Right renal pelvis (tissue), 4 donors: ENCODE results near the gene DPH5. TPM values are rescaled to one million over a fixed set of nuclear protein-coding genes. Genes with fewer than 3 reads are reported as not detected.
A peak's percentile ranks its signal among the peaks of the same experiment; 100 is the strongest.
"Not testable (repeated sequence)": the region's sequence is repeated elsewhere in the genome, so short reads cannot be mapped to it uniquely, and the experiment has no call there.

Source experiments
- DNase-seq, 4 donors: peaks; one replicate each; pipeline ENCODE4 v3.0.0-alpha.2; 2013; ENCODE audit warnings: low read depth in 4 of 4, low spot score in 3 of 4, missing footprints in 1 of 4
- polyA plus RNA-seq, 4 donors: library from polyadenylated mRNA; unstranded; fragments of 120-200 nt; gene quantifications; one replicate each; pipeline ENCODE4 v1.2.1, GENCODE V29; 2013; ENCODE audit not compliant: insufficient read length in 4 of 4

DPH5 gene
- 10 to 100 TPM; 57.0 to 62.4 (median 60.2) TPM for polyA plus RNA-seq

DNA sequence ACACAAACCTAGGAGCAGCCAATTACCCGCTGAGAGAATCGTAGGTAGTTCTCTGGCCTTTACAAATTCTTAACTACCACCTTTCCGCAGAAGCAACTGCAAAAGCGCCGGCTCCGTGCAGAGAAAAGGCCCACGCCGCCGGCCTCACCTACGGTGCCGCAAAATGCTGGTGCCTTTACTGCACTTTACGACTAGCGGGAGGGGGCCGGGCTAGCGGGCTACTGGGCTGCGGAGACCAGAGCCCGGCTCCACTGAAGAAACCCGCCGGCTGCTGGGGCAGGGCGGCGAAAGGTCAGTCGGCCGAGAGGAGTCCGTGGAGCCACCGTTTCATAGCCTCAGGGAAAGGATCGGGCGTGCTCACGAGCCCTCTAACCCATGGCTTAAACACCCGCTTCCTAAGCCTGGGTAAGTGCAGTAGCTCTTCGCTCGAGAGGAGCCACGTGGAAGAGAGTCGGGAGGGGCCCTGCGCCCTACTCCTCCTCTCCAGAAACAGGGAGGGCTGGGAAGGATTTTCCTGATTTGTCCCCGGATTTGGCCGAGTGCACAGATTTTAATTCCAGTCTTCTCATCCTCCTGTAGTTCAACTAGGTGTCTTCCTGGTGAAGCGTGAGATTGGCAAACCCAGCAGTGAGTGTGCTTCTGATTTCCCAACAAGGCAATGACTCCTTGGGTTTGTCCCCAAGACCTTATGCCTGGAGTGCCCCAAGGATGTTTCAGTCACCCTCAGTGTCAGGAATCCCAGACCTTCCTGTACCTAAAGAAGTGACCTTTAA, at the start of gene DPH5:
Gene DPH5, minus strand, starts transcription at position 128 of the 773 bp plus-strand sequence. CDS start 341 bp downstream, outside the sequence.
- peak; percentile 72 to 78 (median 77) for DNase-seq

- no peak for DNase-seq
Measured at GRCh38 chr1:101073836-101074235, 48.3 kb upstream of the DPH5 start.

GRCh38 chr1:101071470-101071891, 45.9 kb upstream of the DPH5 start:
- no peak for DNase-seq

DNA sequence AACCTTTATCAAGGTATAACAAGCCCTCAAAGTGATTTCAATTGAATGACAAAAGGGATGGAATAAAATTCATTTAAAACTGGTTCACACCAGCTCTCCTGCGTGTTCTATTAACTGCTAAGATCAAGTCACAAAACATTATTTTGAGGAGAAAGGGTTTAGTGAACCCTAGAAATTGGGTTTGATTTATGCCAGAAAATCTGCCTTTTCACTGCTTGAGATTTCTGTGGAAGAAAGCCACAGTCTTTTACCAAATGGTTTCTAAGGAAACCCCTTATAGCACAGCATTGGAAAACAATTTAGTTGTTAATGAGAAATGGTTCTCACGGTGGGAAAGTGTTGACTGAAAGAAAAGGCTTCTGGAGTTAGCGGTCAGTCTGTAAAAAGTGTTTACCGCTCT, 43.6 kb upstream of the DPH5 start:
- no peak for DNase-seq

DNA sequence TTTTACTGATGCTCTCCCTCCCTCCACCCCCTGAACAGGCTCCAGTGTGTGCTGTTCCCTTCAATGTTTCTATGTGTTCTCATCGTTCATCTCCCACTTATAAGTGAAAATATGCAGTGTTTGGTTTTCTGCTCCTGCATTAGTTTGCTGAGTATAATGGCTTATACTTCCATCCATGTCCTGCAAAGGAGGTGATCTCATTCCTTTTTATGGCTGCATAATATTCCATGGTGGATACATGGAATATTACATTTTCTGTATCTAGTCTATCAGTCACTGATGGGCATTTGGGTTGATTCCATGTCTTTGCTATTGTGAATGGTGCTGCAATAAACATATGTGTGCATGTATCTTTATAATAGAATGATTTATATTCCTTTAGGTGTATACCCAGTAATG, 41.4 kb upstream of the DPH5 start:
- not testable (repeated sequence) for DNase-seq

GRCh38 chr1:101066260-101066936, 40.8 kb upstream of the DPH5 start:
- no peak for DNase-seq

DNA sequence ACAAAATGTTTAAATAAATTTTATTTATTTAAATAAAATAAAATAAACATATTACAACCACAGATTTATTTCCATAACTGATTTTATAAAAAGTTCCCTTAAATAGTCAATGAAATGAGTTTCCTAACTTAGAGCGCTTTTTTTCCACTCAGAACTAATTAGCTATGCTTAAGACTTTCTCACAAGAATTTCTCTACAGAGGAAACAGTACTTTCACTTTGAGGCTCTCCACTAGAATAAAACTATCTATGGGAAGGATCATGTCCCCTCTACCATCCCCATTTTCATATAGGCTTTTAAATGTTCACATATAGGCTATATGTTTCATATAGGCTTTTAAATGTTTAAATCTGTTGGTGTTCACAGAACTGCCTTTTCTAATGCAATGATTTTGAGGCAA, 40.0 kb upstream of the DPH5 start:
- no peak for DNase-seq

GRCh38 chr1:101064697-101065096, 39.1 kb upstream of the DPH5 start:
- no peak for DNase-seq

DNA sequence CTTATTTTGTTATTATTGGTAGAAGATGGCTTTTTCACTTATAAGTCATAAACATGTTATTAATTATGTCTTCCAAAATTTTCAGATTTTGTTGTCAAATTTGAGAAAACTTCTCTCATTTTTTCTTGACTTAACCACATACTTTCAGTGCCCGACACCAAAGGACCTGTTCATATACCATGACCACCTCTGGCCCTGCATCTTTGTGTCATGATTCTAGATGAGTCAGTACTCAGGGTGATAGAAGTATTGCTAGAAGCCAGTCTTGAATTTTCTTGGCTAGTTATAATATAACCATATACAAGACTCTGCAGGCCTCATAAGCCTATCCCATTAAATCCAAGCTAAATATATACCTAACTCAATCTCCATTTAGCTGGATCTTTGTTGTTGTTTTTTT, 35.4 kb upstream of the DPH5 start:
- DNase-seq: no peak

DNA sequence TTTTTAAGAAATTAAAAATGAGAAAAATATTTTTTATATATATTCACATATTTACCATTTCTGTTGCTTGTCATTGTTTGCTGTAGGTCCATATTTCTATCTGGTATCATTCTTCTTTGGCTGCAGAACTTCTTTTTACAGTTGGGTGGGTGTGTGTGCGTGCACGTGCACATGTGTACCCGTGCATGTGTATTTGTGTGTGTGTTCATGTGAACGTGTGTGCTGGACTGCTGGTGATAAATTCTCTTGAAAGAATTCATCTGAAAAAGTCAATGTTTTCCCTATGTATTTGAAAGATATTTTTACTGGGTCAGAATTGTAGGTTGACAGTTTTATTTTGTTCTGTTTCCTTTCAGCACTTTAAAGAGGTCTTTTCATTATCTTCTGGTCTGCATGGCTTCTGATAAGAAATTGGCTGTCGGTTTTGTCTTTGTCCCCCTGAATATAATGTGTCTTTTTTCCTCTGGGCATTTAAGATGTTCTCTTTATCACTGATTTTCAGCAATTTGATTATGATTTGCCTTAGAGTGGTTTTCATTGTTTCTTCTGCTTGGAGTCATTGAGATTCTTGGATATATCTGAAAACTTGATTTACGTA, 34.5 kb upstream of the DPH5 start:
- DNase-seq: no peak

DNA sequence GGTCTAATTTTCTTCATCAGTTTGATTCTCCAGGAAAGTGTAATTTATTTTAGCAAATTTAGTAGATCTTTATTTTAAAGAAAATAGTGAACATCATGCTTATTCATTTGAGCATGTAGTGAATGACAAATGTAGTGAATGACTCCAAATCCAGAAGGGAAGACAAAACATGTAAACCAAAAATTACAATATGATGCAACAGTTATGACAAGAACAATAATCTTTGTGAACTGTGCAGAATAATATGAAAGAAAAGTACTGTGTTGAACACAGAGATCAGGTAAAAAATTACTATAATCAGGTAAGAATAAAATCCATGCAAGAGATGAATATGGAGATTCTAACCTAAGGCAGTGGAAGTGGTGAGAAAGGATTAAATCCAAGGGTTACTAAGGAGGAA, 30.0 kb upstream of the DPH5 start:
- no peak for DNase-seq

DNA sequence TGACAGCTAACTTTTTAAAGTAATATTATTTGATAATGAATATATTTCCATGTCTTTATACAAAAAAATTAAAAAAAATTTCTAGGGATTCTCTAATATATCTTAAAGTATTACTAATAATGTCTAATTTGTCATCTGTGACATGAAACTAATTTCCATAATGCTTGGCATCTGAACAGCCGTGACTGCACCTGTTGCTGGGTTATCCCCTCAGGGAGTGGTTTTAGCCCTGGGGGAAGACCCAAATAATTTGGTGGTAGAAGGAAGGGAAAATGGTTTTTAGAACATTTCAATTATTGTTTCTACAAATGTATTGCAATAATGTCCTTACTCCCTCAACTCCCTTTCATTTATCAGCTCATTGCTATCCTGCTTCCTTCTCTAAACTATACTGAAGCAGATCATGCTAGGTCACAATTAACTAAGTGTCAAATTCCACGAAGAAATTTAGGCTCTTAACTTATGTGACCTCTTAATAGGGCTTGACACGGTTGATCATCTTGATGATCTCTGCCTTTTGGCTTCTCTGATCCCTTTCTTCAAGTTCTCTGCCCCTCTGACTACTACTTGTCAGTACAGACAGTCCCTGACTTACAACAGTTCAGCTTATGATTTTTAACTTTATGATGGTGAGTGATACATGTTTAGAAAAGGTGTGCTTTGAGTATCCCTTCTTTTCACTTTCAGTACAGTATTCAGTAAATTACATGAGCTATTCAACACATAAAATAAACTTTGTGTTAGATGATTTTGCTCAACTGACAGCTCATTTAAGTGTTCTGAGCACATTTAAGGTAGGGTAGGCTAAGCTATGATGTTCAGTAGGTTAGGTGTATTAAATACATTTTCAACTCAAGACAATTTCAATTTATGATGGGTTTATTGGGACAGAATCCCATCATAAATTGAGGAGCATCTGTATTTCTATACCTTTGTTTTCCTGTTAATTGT, 26.4 kb upstream of the DPH5 start:
- no peak for DNase-seq

- no peak for DNase-seq
Measured at GRCh38 chr1:101050869-101051268, 25.3 kb upstream of the DPH5 start.

DNA sequence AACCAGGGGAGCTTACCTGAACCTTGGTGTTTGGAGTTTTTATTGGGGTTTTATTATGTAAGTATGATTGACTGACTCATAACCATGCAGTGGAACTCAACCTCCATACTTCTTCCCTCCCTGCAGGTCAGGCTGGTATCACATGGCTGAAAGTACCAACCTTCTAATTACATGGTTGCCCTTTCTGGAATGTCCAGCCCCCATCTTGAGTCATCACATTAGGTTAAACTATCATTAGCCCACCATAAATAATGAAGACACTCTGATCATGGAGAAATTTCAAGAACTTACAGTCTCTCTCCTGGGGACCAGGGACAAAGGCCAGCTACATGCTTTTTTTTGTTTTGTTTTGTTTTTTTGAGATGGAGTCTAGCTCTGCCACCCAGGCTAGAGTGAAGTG, 19.2 kb upstream of the DPH5 start:
- no peak for DNase-seq

DNA sequence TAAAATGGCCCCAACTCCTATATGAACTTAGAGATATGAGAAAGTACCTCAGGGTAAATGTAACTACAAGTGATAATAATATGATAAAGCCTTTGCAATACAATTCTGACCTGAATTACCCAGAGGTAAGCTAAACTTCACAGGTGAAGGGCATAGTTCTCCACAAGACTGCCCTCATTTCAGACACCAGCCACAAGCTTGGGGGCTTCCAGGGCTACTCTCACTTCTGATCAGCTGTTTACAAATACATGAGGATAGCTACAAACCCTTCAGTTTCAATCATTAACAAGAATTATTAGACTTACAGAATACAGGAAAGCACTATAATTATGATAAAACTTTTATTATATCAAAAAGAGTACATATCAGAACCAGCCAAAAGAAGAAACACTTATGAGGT, 18.7 kb upstream of the DPH5 start:
- no peak for DNase-seq

DNA sequence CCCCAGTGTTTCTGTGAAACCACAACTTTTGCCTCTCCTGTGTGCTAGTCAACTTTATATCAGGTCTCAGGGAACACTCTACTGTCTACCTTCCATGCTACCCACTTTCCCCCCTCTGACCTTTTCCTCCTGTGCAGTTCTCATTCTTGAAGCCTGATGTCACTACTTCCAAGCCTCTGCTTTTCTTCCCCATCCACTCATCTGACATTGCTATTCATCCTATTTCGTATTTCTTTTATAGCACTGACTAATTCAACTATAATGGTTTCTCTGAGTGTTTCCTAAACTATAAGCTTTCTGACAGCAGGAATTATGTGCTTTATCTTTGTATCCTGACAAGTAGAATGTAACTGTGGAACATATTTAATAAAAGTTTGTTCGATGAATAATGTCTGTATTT, 18.2 kb upstream of the DPH5 start:
- DNase-seq: no peak

DNA sequence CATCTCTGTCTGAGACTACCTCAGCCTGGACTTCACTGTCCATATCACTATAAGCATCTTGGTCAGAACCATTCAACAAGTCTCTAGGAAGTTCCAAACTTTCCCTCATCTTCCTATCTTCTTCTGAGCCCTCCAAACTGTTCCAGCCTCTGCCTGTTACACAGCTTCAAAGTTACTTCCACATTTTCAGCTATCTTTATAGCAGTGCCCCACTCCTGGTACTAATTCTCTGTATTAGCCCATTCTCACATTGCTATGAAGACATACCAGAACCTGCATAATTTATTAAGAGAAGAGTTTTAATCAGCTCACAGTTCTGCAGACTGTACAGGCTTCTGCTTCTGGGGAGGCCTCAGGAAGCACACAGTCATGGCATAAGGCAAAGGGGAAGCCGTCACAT, 15.7 kb upstream of the DPH5 start:
- DNase-seq: no peak

- no peak for DNase-seq
Measured at GRCh38 chr1:101040666-101041065, 15.1 kb upstream of the DPH5 start.

GRCh38 chr1:101039245-101039644, 13.7 kb upstream of the DPH5 start:
- DNase-seq: no peak

GRCh38 chr1:101037316-101037715, 11.7 kb upstream of the DPH5 start:
- no peak for DNase-seq

GRCh38 chr1:101033017-101033416, 7.4 kb upstream of the DPH5 start:
- no peak for DNase-seq
